ENCODE measurements around the gene AURKB. TPM values are rescaled to one million over a fixed set of nuclear protein-coding genes. Genes with fewer than 3 reads are reported as not detected.
A peak's percentile ranks its signal among the peaks of the same experiment; 100 is the strongest.
"Not testable (repeated sequence)": the region's sequence is repeated elsewhere in the genome, so short reads cannot be mapped to it uniquely, and the experiment has no call there.

Gene AURKB
- total RNA-seq, 1 donor from 2014 or later: not detected

- TF ChIP-seq CTCF (IDR thresholded peaks at IDR 0.05): no peak
- peak overlapping the region; percentile 50 to 58 for H3K4me3 ChIP-seq
- no peaks in the 10 kb centered on the region for H3K9me3 ChIP-seq
- peak overlapping the region; percentile 78 to 89 for H3K27ac ChIP-seq
- intact Hi-C loops (cut with DNase I): loop anchor here (5.0 to 10.0 kb wide), 2 partner anchors 48 to 589 kb away; partner anchors contain the start of gene MPDU1
- DNase-seq (ENCODE audit: low spot score in 2 of 2): no peak
- no peaks in the 10 kb centered on the region for H3K27me3 ChIP-seq
- H3K4me1 ChIP-seq: peaks cover 0 to 17% of the 10 kb centered on the region in 2 donors
- H3K36me3 ChIP-seq: no peaks in the 10 kb centered on the region
Observed at GRCh38 chr17:8173871-8174322, 36.5 kb downstream of the AURKB start.

DNA sequence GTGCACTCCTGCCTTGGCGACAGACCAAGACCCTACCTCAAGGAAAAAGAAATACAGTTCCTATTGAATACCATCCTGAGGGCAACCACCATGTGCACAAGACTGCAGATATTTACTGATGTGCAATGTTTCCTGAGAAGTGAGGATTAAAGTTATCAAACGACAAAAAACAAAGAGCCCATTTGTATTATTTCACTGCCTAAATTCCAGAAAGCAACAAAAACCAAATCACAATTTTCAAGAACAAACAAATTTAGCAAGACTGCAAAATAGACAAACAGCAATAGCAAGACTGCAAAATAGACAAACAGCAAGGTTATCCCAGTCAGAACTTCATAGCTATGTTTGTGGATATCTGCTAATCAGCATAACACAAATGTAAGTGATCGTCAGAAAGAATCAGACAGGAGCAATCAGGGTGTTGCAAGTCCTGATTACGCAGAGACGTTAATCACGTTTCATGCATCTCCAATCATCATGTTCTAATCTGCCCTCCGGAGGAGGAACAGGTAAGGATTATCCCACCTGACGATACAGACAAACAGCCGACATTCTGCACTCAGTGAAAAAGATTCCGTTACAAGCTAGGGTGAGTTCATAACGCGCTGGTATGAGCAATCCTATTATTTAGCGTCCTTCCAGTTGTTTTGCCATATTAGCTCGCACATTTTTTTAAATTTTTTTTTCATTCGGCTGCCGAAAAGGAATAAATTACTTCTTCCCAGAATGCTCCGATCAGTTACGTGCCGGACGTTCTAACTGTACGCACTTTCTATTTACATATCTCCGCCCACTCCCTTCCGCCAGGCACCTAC, 37.1 kb downstream of the AURKB start:
- TF ChIP-seq CTCF (IDR thresholded peaks at IDR 0.05): no peak
- Histone ChIP-seq H3K27ac (peak overlapping the region; percentile 78 to 89), H3K27me3 (no peaks in the 10 kb centered on the region), H3K4me3 (peak overlapping the region; percentile 50 to 58), H3K36me3 (no peaks in the 10 kb centered on the region), H3K4me1 (peaks cover 0 to 17% of the 10 kb centered on the region in 2 donors), H3K9me3 (no peaks in the 10 kb centered on the region)
- peak in 1 of 2 donors; percentile 93 for DNase-seq (ENCODE audit: low spot score in 2 of 2)
- intact Hi-C loops (cut with DNase I): loop anchor here (5.0 to 10.0 kb wide), 2 partner anchors 49 to 588 kb away; partner anchors contain the start of gene MPDU1

DNA sequence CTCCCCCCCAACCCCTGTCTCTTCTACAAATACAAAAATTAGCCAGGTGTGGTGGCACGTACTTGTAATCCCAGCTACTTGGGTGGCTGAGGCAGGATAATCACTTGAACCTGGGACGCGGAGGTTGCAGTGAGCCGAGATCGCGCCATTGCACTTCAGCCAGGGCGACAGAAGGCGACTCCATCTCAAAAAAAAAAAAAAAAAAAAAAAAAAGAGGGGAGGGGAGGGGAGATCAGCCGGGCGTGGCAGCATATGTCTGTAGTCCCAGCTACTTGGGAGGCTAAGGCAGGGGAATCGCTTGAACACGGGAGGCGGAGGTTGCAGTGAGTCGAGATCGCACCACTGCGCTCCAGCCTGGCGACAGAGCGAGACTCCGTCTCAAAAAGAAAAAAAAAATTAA, 40.2 kb downstream of the AURKB start:
- DNase-seq (ENCODE audit: low spot score in 2 of 2); H3K36me3 ChIP-seq; H3K9me3 ChIP-seq; H3K4me1 ChIP-seq; H3K27me3 ChIP-seq; H3K4me3 ChIP-seq; H3K27ac ChIP-seq: not testable (repeated sequence)
- intact Hi-C loops (cut with DNase I): loop anchor here (5.0 to 10.0 kb wide), 2 partner anchors 52 to 585 kb away; partner anchors contain the start of gene MPDU1

- Histone ChIP-seq H3K9me3 (no peaks in the 10 kb centered on the region), H3K36me3 (no peaks in the 10 kb centered on the region), H3K27ac (no peak overlapping the region), H3K4me1 (peaks cover 6 to 11% of the 10 kb centered on the region in 2 donors), H3K4me3 (no peak overlapping the region), H3K27me3 (no peaks in the 10 kb centered on the region)
- no peak for TF ChIP-seq CTCF (IDR thresholded peaks at IDR 0.05)
- intact Hi-C loops (cut with DNase I): no loop called here
- DNase-seq (ENCODE audit: low spot score in 2 of 2): no peak
Observed at GRCh38 chr17:8167526-8167925, 42.8 kb downstream of the AURKB start.

GRCh38 chr17:8166731-8167130, 43.6 kb downstream of the AURKB start:
- Histone ChIP-seq H3K27ac (no peak overlapping the region), H3K36me3 (no peaks in the 10 kb centered on the region), H3K4me3 (no peak overlapping the region), H3K9me3 (no peaks in the 10 kb centered on the region), H3K27me3 (no peaks in the 10 kb centered on the region), H3K4me1 (peaks cover 12 to 13% of the 10 kb centered on the region in 2 donors)
- TF ChIP-seq CTCF (IDR thresholded peaks at IDR 0.05): no peak
- DNase-seq (ENCODE audit: low spot score in 2 of 2): no peak
- intact Hi-C loops (cut with DNase I): no loop called here

GRCh38 chr17:8164815-8165131, 45.6 kb downstream of the AURKB start:
- no peak for DNase-seq (ENCODE audit: low spot score in 2 of 2)
- peaks cover 10 to 13% of the 10 kb centered on the region in 2 donors for H3K36me3 ChIP-seq
- intact Hi-C loops (cut with DNase I): no loop called here
- TF ChIP-seq CTCF (IDR thresholded peaks at IDR 0.05): no peak
- H3K27ac ChIP-seq: peak overlapping the region; percentile 99 to 100
- H3K4me3 ChIP-seq: no peak overlapping the region
- H3K9me3 ChIP-seq: no peaks in the 10 kb centered on the region
- H3K4me1 ChIP-seq: peaks cover 21 to 27% of the 10 kb centered on the region in 2 donors
- no peaks in the 10 kb centered on the region for H3K27me3 ChIP-seq

Data from ascending aorta (tissue), 2 donors.